ENCODE measurements around the gene ONECUT1. TPM values are rescaled to one million over a fixed set of nuclear protein-coding genes. Genes with fewer than 3 reads are reported as not detected.

ONECUT1 gene
- total and polyA plus RNA-seq, 2 of the 8 experiments (the other 6 are each of a cell fraction or from before 2014, with no cell fraction given) = 0.65 to 6.4 TPM

- Histone ChIP-seq H3K4me2 (ENCODE audit: insufficient read depth in 1 of 2, low read depth in 2 of 2, low read length in 2 of 2) (peak overlapping the region; percentile 26 to 27; a peak in 3 of 4 replicates), H2AFZ (ENCODE audit: low read length) (no peak overlapping the region)
- no peak for TF ChIP-seq CTCF (IDR thresholded peaks at IDR 0.05; ENCODE audit: control extremely low read depth in 1 of 3, insufficient read depth in 1 of 3, low read depth in 1 of 3, low read length in 3 of 3)
- no peak for TF ChIP-seq SAP30 (IDR thresholded peaks at IDR 0.05; ENCODE audit: insufficient read depth, insufficient replicate concordance, low read length)
- TF ChIP-seq SIRT6 (IDR thresholded peaks at IDR 0.05; ENCODE audit: low read length) = no peak
- no peak for TF ChIP-seq PHF8 (conservative IDR thresholded peaks at IDR 0.05; ENCODE audit: low read depth, low read length)
- TF ChIP-seq CHD1 (IDR thresholded peaks at IDR 0.05; ENCODE audit: low read depth, low read length) = no peak
- peak; percentile 30 for TF ChIP-seq EZH2 (IDR thresholded peaks at IDR 0.05; ENCODE audit: low read depth, low read length, severe bottlenecking)
Observed at GRCh38 chr15:52800828-52801747, 11.0 kb upstream of the ONECUT1 start.

More at GRCh38 chr15:52800828-52801747, 11.0 kb upstream of the ONECUT1 start:
- H4K5ac ChIP-seq (ENCODE audit: insufficient read length, low read depth, low read length) = no peak overlapping the region
- H3K56ac ChIP-seq (replicated peaks; ENCODE audit: insufficient read length, low read depth, low read length) = no peak overlapping the region
- H3K79me1 ChIP-seq (ENCODE audit: low read depth, low read length) = no peaks in the 10 kb centered on the region
- peaks cover 19% of the 10 kb centered on the region for H3K23me2 ChIP-seq (ENCODE audit: low read depth, low read length)
- H3K4ac ChIP-seq (replicated peaks; ENCODE audit: insufficient read length, low read depth, low read length) = no peak overlapping the region
- H3K4me1 ChIP-seq (replicated peaks in 1 of 4; ENCODE audit: control insufficient read depth in 3 of 4, insufficient read depth in 4 of 4, low read length in 3 of 4) = peaks cover 19 to 54% (median 24%) of the 10 kb centered on the region in 4 experiments
- whole genome bisulfite sequencing, 2 experiments (ENCODE audit: extremely low coverage in 1 of 2, insufficient coverage in 1 of 2, insufficient read length in 1 of 2, insufficient replicate concordance in 2 of 2, low coverage in 1 of 2, low lambda C conversion rate in 2 of 2, missing lambda C conversion rate in 1 of 2) = 53% methylated on average over 44 of the region's 44 CpGs; no CpG with 5 or more reads in 1 of the 2 experiments
- ChIA-PET POLR2A (ENCODE audit: partially characterized antibody) (interaction anchor here (14.4 kb wide), 1 partner anchor 13 kb away, joined by 225 read pairs; the partner anchor contains the start of gene ONECUT1), CTCF (ENCODE audit: partially characterized antibody) (interaction anchor here (0.7 to 13.4 kb wide), 4 partner anchors 7 to 396 kb away, joined by 3 to 182 read pairs (median 4); partner anchors contain the start of gene ONECUT1)
- H3K14ac ChIP-seq (ENCODE audit: insufficient read length) = no peak overlapping the region
- H3K23ac ChIP-seq (ENCODE audit: insufficient read length) = no peak overlapping the region
- H3K27me3 ChIP-seq (replicated peaks in 1 of 4; ENCODE audit: control insufficient read depth in 3 of 4, extremely low read depth in 1 of 4, insufficient read depth in 3 of 4, low read length in 3 of 4) = peaks cover 33 to 81% (median 73%) of the 10 kb centered on the region in 4 experiments
- peak overlapping the region; percentile 39; the same call in 1 of the 2 replicates for H2BK12ac ChIP-seq (ENCODE audit: low read depth, low read length)
- H3K18ac ChIP-seq (ENCODE audit: extremely low read depth, low read length) = no peak overlapping the region
- DNase-seq (ENCODE audit: low read depth in 1 of 2, low spot score in 2 of 2) = no peak
- H3K79me2 ChIP-seq (ENCODE audit: control insufficient read depth in 1 of 2, insufficient read depth in 2 of 2, low read length in 2 of 2) = peaks cover 0 to 19% of the 10 kb centered on the region in 2 experiments; a peak in 2 of 4 replicates
- H3K36me3 ChIP-seq (ENCODE audit: control insufficient read depth in 2 of 4, insufficient read depth in 4 of 4, low read length in 3 of 4) = no peaks in the 10 kb centered on the region; a peak in 1 of 8 replicates
- H2BK120ac ChIP-seq (replicated peaks; ENCODE audit: low read depth, low read length) = no peak overlapping the region
- H2BK5ac ChIP-seq (ENCODE audit: low read depth, low read length) = 0 out of 2 replicates have a peak overlapping the region, but pooled peaks have one; percentile 21
- no peak overlapping the region for H3K27ac ChIP-seq (ENCODE audit: low read depth, low read length)
- H4K20me1 ChIP-seq (replicated peaks in 1 of 2; ENCODE audit: control insufficient read depth in 1 of 2, insufficient read depth in 2 of 2, low read length in 2 of 2) = peaks cover 21 to 32% of the 10 kb centered on the region in 2 experiments
- no peak overlapping the region for H2AK5ac ChIP-seq (ENCODE audit: low read depth, low read length)
- FAIRE-seq = no peak
- H3K9me3 ChIP-seq (ENCODE audit: insufficient read depth in 2 of 2, low read depth in 1 of 2, low read length in 1 of 2) = peaks cover 0 to 7% of the 10 kb centered on the region in 2 experiments; a peak in 1 of 4 replicates
- no peak overlapping the region for H4K8ac ChIP-seq (ENCODE audit: extremely low read depth, insufficient read depth, low read length)
- no peak overlapping the region for H2BK20ac ChIP-seq (ENCODE audit: low read length)
- H2BK15ac ChIP-seq (ENCODE audit: low read length) = no peak overlapping the region
- H3K9ac ChIP-seq (replicated peaks in 1 of 4; ENCODE audit: extremely low read depth in 1 of 4, low read depth in 3 of 4, low read length in 3 of 4) = no peak overlapping the region
- H4K91ac ChIP-seq (replicated peaks; ENCODE audit: insufficient read length, low read length) = no peak overlapping the region
- 0 out of 8 replicates have a peak overlapping the region, but pooled peaks of 1 of the 4 experiments have one; percentile 2 for H3K4me3 ChIP-seq (ENCODE audit: extremely low read depth in 1 of 4, insufficient read depth in 2 of 4, low read depth in 3 of 4, low read length in 4 of 4)
